Progenitor cell of endocrine pancreas (in vitro differentiated cells): ENCODE results near the gene OBP2B. TPM values are rescaled to one million over a fixed set of nuclear protein-coding genes. Genes with fewer than 3 reads are reported as not detected.
"Not testable (repeated sequence)": the region's sequence is repeated elsewhere in the genome, so short reads cannot be mapped to it uniquely, and the experiment has no call there.

Experiments
- DNase-seq: peaks from one replicate; pipeline ENCODE4 v3.0.0; 2021; ENCODE audit warnings: low spot score; ENCODE audit not compliant: unreplicated experiment
- H3K27ac Mint-ChIP-seq: 2 replicates; pipeline ENCODE4 v1.8.0; 2021; ENCODE audit warnings: mild to moderate bottlenecking, moderate library complexity, mixed read lengths
- H3K27me3 Mint-ChIP-seq: 2 replicates; pipeline ENCODE4 v1.8.0; 2021; ENCODE audit warnings: mixed read lengths
- H3K36me3 Mint-ChIP-seq: 2 replicates; pipeline ENCODE4 v1.8.0; 2022; ENCODE audit warnings: mixed read lengths; ENCODE audit not compliant: insufficient read depth
- H3K4me1 Mint-ChIP-seq: 2 replicates; pipeline ENCODE4 v1.8.0; 2021; ENCODE audit warnings: low read depth, mixed read lengths
- H3K4me3 Mint-ChIP-seq: 2 replicates; pipeline ENCODE4 v1.8.0; 2021; ENCODE audit warnings: low read depth, mild to moderate bottlenecking, moderate library complexity, mixed read lengths
- H3K9me3 Mint-ChIP-seq: 2 replicates; pipeline ENCODE4 v1.8.0; 2021; ENCODE audit warnings: low read depth, mixed read lengths
- long read RNA-seq: library from polyadenylated mRNA; unstranded; transcript quantifications from one replicate; pipeline ENCODE4 v2.0.0, GENCODE V29; 2020
- total RNA-seq: library from RNA; stranded (reverse); gene quantifications from 2 replicates; pipeline ENCODE4 v1.2.1, GENCODE V29; 2021
- TF ChIP-seq, protein P1 (sequence below): fragments of 200-600 bp; sonication (generic); IDR thresholded peaks from one replicate; pipeline ENCODE4 v1.5.0; 2021; ENCODE audit warnings: antibody characterized with exemption, mild to moderate bottlenecking; ENCODE audit not compliant: unreplicated experiment

Gene OBP2B, protein sequence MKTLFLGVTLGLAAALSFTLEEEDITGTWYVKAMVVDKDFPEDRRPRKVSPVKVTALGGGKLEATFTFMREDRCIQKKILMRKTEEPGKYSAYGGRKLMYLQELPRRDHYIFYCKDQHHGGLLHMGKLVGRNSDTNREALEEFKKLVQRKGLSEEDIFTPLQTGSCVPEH
- total RNA-seq, result not detected in 2 replicates
- long read RNA-seq, result 0 reads

DNA sequence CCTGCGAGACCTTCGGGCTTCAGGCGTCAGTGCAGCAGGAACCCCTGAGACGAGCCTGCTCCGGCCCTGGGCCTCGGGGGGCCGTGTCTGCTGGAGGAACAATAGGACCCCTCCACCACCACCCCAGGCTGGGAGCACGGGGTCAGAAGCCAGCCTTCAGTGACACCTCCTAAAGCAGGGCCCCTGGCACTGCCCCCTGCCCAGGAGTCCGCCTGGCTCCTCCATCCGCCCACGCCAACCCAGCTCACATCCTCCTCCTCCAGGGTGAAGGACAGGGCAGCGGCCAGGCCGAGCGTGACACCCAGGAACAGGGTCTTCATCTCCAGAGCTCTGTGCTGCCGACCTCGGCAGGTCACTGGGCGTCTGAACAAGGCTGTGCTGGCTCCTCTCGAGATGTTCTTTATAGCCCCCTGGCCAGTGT is at the start of gene OBP2B:
Gene OBP2B, minus strand, starts transcription at position 371 of the 421 bp plus-strand sequence. Its CDS starts 51 bp downstream, at position 320.
- peaks cover 27% of the 10 kb centered on the region for H3K27me3 Mint-ChIP-seq
- not testable (repeated sequence) for H3K36me3 Mint-ChIP-seq, H3K4me1 Mint-ChIP-seq, H3K27ac Mint-ChIP-seq, H3K9me3 Mint-ChIP-seq, DNase-seq, H3K4me3 Mint-ChIP-seq

DNA sequence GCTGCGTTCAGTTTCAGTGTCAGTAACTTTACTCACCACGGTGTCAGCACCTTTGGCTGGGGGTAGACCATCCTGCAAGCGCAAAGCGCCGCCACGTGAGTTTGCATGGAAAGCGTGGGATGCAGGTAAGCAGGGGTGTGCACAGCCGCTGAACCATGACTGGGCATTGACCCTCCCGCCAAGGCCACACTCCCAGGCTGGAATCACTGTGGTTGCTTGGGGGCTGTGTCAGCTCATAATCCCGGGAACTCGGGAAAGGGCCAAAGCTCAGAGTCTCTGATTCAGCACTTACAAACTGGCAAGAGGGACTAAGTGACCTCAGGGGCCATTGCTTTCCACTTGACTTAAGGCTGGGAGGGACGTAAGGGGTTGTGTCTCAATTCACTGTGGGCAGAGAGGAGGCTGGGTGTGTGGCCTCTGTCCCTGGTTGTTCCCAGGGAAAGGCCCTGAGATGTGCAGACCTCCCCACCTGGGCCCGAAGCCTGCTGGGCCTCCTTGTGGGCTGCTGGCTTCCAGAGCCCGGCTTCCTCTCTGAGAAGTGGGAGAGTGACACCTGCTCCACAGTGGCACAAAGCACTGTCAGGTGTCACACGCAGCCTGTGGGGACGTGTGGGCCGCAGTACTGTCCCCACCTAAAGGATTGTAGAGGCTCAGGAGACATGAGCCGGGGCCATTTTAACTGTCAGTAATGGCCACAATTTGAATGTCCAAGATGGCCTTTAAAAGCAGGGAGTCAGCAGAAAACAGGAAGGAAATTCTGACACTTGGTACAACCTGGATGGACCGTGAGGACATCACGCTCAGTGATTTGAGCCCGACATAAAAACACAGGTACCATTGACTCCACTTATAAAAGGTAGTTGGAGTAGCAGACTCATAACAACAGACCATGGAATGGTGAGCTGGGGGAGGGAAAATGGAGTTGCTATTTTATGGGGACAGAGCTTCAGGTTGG is 49.3 kb upstream of the OBP2B start:
- H3K4me3 Mint-ChIP-seq, result no peak overlapping the region
- H3K36me3 Mint-ChIP-seq, result peaks cover 3% of the 10 kb centered on the region
- TF ChIP-seq, protein P1, sequence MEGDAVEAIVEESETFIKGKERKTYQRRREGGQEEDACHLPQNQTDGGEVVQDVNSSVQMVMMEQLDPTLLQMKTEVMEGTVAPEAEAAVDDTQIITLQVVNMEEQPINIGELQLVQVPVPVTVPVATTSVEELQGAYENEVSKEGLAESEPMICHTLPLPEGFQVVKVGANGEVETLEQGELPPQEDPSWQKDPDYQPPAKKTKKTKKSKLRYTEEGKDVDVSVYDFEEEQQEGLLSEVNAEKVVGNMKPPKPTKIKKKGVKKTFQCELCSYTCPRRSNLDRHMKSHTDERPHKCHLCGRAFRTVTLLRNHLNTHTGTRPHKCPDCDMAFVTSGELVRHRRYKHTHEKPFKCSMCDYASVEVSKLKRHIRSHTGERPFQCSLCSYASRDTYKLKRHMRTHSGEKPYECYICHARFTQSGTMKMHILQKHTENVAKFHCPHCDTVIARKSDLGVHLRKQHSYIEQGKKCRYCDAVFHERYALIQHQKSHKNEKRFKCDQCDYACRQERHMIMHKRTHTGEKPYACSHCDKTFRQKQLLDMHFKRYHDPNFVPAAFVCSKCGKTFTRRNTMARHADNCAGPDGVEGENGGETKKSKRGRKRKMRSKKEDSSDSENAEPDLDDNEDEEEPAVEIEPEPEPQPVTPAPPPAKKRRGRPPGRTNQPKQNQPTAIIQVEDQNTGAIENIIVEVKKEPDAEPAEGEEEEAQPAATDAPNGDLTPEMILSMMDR, result no peak
- no peaks in the 10 kb centered on the region for H3K9me3 Mint-ChIP-seq
- no peak overlapping the region for H3K27ac Mint-ChIP-seq
- no peaks in the 10 kb centered on the region for H3K27me3 Mint-ChIP-seq
- peaks cover 4% of the 10 kb centered on the region for H3K4me1 Mint-ChIP-seq
- DNase-seq, result no peak

DNA sequence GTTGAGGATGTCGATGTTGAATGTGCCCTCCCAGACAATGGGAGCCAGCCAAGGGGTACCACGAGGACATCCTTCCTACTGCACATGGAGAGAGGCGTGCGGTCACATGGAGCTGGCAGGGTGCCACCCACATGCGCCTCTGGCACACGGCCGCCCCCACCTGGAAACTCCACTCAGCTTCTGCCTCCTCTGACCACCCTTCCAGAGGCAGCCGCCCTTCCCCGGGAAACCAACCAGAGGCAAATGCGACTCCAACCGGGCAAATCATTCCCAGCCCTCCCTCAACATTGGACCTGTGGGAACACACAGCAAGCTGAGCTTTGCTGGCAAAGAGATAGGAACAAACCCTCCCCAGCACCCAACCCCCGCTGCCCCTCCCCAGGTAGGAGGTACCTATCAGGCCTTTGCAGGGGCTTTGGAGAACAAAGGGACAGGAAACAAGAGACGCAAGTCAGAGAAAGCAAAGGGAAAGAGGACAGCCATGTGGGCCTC is 48.5 kb upstream of the OBP2B start:
- Mint-ChIP-seq H3K27me3 (no peaks in the 10 kb centered on the region), H3K36me3 (peaks cover 3% of the 10 kb centered on the region), H3K4me3 (no peak overlapping the region), H3K4me1 (peaks cover 4% of the 10 kb centered on the region), H3K27ac (no peak overlapping the region), H3K9me3 (no peaks in the 10 kb centered on the region)
- DNase-seq, result no peak
- TF ChIP-seq, protein P1, result no peak

DNA sequence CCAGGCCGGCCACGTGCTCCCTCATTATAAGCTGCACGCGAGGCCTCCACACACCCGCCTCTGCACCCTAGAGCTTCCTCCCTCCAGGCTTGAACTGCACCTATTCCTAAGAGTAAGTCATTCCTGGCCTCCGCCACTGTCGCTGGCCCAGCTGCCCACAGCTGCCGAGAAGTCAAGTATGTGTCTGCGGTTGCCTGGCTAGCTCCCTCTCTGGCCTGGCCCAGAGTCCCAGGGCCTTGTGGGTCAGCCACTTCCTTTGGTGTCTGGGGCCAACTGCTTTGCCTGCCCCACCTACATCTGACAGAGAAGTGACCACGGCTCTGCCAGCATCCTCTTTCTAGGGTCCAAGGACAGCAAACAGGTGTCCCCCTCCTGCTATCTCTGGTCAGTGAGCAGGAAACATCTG is 47.6 kb upstream of the OBP2B start:
- TF ChIP-seq, protein P1, result no peak
- Mint-ChIP-seq H3K27me3 (no peaks in the 10 kb centered on the region), H3K36me3 (peaks cover 1% of the 10 kb centered on the region), H3K27ac (peak overlapping the region; percentile 82), H3K4me3 (no peak overlapping the region), H3K4me1 (peaks cover 4% of the 10 kb centered on the region), H3K9me3 (no peaks in the 10 kb centered on the region)
- no peak for DNase-seq

DNA sequence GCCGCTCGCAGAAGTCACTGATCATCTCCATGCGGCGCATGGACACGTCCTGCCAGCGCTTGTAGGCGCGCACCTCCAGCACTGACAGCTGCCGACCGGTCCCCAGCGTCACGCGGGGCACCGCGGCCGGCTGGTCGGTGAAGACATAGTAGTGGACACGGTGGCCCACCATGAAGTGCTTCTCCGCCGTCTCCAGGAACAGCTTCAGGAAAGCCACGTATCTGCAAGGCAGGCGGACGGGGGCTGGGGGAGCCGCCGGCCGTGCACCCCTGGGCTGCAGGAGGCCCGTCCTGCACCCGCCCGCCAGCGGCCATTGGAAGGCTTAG is 47.0 kb upstream of the OBP2B start:
- DNase-seq, result no peak
- peaks cover 7% of the 10 kb centered on the region for H3K4me1 Mint-ChIP-seq

More for the DNA sequence above, 47.0 kb upstream of the OBP2B start:
- Mint-ChIP-seq H3K9me3 (no peaks in the 10 kb centered on the region), H3K4me3 (no peak overlapping the region), H3K27me3 (no peaks in the 10 kb centered on the region), H3K36me3 (peaks cover 1% of the 10 kb centered on the region), H3K27ac (no peak overlapping the region)
- TF ChIP-seq, protein P1, result no peak
